Activated naive CD4-positive, alpha-beta T cell treated with anti-CD3 and anti-CD28 coated beads, Interleukin-2, amount 50 U/mL, for 24 hours (primary cell): ENCODE data around the gene CHMP4A.

Experiments used
- H3K27ac Mint-ChIP-seq: one replicate; pipeline ENCODE4 v1.8.0; 2021; ENCODE audit warnings: mild to moderate bottlenecking, mixed read lengths
- H3K27me3 Mint-ChIP-seq: one replicate; pipeline ENCODE4 v1.8.0; 2021; ENCODE audit warnings: mixed read lengths
- H3K36me3 Mint-ChIP-seq: one replicate; pipeline ENCODE4 v1.8.0; 2021; ENCODE audit warnings: mixed read lengths
- H3K4me1 Mint-ChIP-seq: one replicate; pipeline ENCODE4 v1.8.0; 2021; ENCODE audit warnings: mixed read lengths
- H3K4me3 Mint-ChIP-seq: one replicate; pipeline ENCODE4 v1.8.0; 2021; ENCODE audit warnings: mild to moderate bottlenecking, mixed read lengths
- H3K9me3 Mint-ChIP-seq: one replicate; pipeline ENCODE4 v1.8.0; 2021; ENCODE audit warnings: mixed read lengths

The CHMP4A gene, protein sequence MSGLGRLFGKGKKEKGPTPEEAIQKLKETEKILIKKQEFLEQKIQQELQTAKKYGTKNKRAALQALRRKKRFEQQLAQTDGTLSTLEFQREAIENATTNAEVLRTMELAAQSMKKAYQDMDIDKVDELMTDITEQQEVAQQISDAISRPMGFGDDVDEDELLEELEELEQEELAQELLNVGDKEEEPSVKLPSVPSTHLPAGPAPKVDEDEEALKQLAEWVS

DNA sequence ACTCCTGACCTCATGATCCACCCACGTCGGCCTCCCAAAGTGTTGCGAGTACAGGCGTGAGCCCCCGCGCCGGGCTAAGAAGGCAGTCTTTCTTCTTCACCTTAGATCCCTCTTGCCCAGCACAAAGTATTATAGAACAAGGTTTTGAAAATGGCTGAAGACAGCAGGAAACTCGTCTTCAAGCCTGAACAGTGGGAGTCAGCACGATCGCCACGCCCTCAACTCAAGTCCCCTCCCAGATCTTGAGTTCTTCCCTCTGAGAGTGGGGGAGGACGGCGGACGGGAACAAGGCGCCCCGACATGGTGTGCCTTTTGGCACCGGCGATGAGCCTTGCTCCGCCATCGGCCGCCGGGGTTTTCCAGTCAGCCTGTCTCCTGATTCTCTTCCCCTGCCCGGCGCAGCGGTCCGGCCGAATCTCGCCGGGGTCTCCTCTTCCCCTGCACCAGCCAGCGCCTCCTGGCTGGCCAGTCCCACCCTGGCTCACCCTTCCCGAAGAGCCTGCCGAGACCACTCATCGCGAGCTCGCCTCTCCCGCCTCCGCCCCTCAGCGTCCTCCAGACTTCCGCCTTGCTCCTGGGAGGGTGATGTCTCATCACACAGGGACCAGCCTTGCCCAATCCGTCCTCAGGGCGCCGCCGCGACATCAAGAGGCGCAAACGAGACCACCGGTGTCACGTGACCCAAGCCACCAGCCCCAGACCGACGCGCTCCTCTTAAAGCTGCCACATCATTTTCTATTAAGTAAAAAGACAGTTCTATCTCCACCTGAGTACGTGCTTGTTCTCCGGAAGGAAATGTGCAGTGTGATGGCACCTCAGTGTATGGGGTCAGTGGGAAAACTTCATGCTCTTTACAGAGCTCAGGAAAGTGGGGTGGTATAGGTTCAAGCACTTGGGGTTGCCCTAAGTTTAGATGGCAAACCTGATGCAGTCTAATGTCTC lies at the start of gene CHMP4A:
CHMP4A (minus strand) TSS at position 565 of the 942 bp plus-strand sequence; CDS start at position 516, 49 bp downstream.
- H3K36me3 Mint-ChIP-seq: peaks cover 18% of the 10 kb centered on the region
- H3K4me3 Mint-ChIP-seq: peak within 1 kb of the TSS; percentile 90
- H3K27me3 Mint-ChIP-seq: no peaks in the 10 kb centered on the region
- H3K4me1 Mint-ChIP-seq: peaks cover 66% of the 10 kb centered on the region
- no peaks in the 10 kb centered on the region for H3K9me3 Mint-ChIP-seq
- peak within 1 kb of the TSS; percentile 92 for H3K27ac Mint-ChIP-seq

GRCh38 chr14:24261969-24262327 lies 48.7 kb upstream of the CHMP4A start:
- Mint-ChIP-seq H3K4me3 (no peak overlapping the region), H3K27me3 (no peaks in the 10 kb centered on the region), H3K9me3 (no peaks in the 10 kb centered on the region), H3K4me1 (no peaks in the 10 kb centered on the region), H3K36me3 (peaks cover 6% of the 10 kb centered on the region), H3K27ac (no peak overlapping the region)

GRCh38 chr14:24261256-24261968 lies 48.1 kb upstream of the CHMP4A start:
- no peaks in the 10 kb centered on the region for H3K9me3 Mint-ChIP-seq
- H3K4me3 Mint-ChIP-seq: no peak overlapping the region
- H3K36me3 Mint-ChIP-seq: peaks cover 7% of the 10 kb centered on the region
- no peak overlapping the region for H3K27ac Mint-ChIP-seq
- H3K4me1 Mint-ChIP-seq: no peaks in the 10 kb centered on the region
- H3K27me3 Mint-ChIP-seq: no peaks in the 10 kb centered on the region

- no peak overlapping the region for H3K4me3 Mint-ChIP-seq
- H3K9me3 Mint-ChIP-seq: no peaks in the 10 kb centered on the region
- H3K27ac Mint-ChIP-seq: no peak overlapping the region
- H3K27me3 Mint-ChIP-seq: no peaks in the 10 kb centered on the region
- peaks cover 4% of the 10 kb centered on the region for H3K36me3 Mint-ChIP-seq
- no peaks in the 10 kb centered on the region for H3K4me1 Mint-ChIP-seq
Measured at GRCh38 chr14:24260780-24261157, 47.5 kb upstream of the CHMP4A start.

GRCh38 chr14:24260026-24260779 lies 46.9 kb upstream of the CHMP4A start:
- no peaks in the 10 kb centered on the region for H3K27me3 Mint-ChIP-seq
- H3K36me3 Mint-ChIP-seq: peaks cover 4% of the 10 kb centered on the region
- no peak overlapping the region for H3K27ac Mint-ChIP-seq
- H3K4me3 Mint-ChIP-seq: no peak overlapping the region
- no peaks in the 10 kb centered on the region for H3K4me1 Mint-ChIP-seq
- no peaks in the 10 kb centered on the region for H3K9me3 Mint-ChIP-seq

GRCh38 chr14:24259282-24260025 lies 46.2 kb upstream of the CHMP4A start:
- Mint-ChIP-seq H3K36me3 (peaks cover 4% of the 10 kb centered on the region), H3K9me3 (no peaks in the 10 kb centered on the region), H3K4me1 (no peaks in the 10 kb centered on the region), H3K27ac (no peak overlapping the region), H3K27me3 (no peaks in the 10 kb centered on the region), H3K4me3 (no peak overlapping the region)

GRCh38 chr14:24258548-24259265 lies 45.4 kb upstream of the CHMP4A start:
- no peak overlapping the region for H3K4me3 Mint-ChIP-seq
- no peaks in the 10 kb centered on the region for H3K27me3 Mint-ChIP-seq
- peaks cover 6% of the 10 kb centered on the region for H3K36me3 Mint-ChIP-seq
- H3K4me1 Mint-ChIP-seq: no peaks in the 10 kb centered on the region
- H3K9me3 Mint-ChIP-seq: no peaks in the 10 kb centered on the region
- no peak overlapping the region for H3K27ac Mint-ChIP-seq

- H3K9me3 Mint-ChIP-seq: no peaks in the 10 kb centered on the region
- H3K4me3 Mint-ChIP-seq: no peak overlapping the region
- H3K4me1 Mint-ChIP-seq: no peaks in the 10 kb centered on the region
- no peak overlapping the region for H3K27ac Mint-ChIP-seq
- H3K36me3 Mint-ChIP-seq: peaks cover 6% of the 10 kb centered on the region
- H3K27me3 Mint-ChIP-seq: no peaks in the 10 kb centered on the region
Measured at GRCh38 chr14:24258119-24258518, 44.8 kb upstream of the CHMP4A start.

DNA sequence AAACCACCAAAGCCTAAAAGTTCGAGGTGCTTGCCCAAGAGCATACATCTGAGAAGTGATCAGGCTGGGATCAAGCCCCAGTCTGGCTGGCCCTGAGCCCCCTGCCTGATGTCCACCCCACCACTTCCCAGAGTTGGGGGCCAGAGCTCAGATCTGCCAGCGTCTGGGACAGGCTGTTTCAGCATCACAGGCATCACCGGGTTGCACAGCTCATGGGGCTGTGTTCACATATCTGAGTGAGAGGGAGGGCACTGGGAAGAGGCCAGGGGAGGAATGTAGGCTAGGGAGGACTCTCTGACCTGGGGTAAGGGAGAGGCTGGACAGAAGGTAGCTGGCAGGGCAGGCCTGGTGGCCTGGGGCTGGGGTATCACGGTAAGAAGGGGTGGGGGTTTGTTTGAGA lies 43.7 kb upstream of the CHMP4A start:
- Mint-ChIP-seq H3K36me3 (peaks cover 6% of the 10 kb centered on the region), H3K4me3 (no peak overlapping the region), H3K27me3 (no peaks in the 10 kb centered on the region), H3K9me3 (no peaks in the 10 kb centered on the region), H3K27ac (no peak overlapping the region), H3K4me1 (no peaks in the 10 kb centered on the region)

GRCh38 chr14:24255931-24256711 lies 42.8 kb upstream of the CHMP4A start:
- Mint-ChIP-seq H3K27ac (no peak overlapping the region), H3K9me3 (no peaks in the 10 kb centered on the region), H3K4me3 (no peak overlapping the region), H3K27me3 (no peaks in the 10 kb centered on the region), H3K4me1 (no peaks in the 10 kb centered on the region), H3K36me3 (peaks cover 7% of the 10 kb centered on the region)

GRCh38 chr14:24255438-24255837 lies 42.1 kb upstream of the CHMP4A start:
- H3K4me3 Mint-ChIP-seq: no peak overlapping the region
- H3K27me3 Mint-ChIP-seq: no peaks in the 10 kb centered on the region
- no peak overlapping the region for H3K27ac Mint-ChIP-seq
- H3K9me3 Mint-ChIP-seq: no peaks in the 10 kb centered on the region
- H3K4me1 Mint-ChIP-seq: no peaks in the 10 kb centered on the region
- H3K36me3 Mint-ChIP-seq: peaks cover 7% of the 10 kb centered on the region

GRCh38 chr14:24254630-24255392 lies 41.5 kb upstream of the CHMP4A start:
- no peaks in the 10 kb centered on the region for H3K9me3 Mint-ChIP-seq
- no peak overlapping the region for H3K27ac Mint-ChIP-seq
- H3K36me3 Mint-ChIP-seq: peaks cover 11% of the 10 kb centered on the region
- peaks cover 1% of the 10 kb centered on the region for H3K4me1 Mint-ChIP-seq
- no peak overlapping the region for H3K4me3 Mint-ChIP-seq
- no peaks in the 10 kb centered on the region for H3K27me3 Mint-ChIP-seq

DNA sequence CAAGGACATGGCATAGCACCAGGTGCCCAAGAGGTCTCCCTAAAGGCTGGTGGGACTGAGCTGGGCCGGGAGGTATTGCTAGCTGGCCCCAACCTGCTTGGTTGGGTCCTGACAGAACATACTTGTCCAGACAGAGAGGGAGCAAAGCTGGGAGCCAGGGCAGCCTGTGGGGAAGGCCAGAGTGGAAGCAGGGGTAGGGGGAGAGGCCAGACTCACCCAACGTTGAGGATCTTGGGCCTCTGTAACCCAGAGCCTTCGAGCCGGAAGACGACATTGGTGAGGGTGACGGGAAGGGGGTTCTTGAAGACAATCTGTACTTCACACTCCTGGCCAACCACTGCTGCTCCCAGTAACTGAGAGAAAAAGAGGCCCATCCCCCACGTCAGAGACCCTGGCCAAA lies 40.6 kb upstream of the CHMP4A start:
- no peak overlapping the region for H3K27ac Mint-ChIP-seq
- H3K36me3 Mint-ChIP-seq: peaks cover 13% of the 10 kb centered on the region
- H3K27me3 Mint-ChIP-seq: no peaks in the 10 kb centered on the region
- H3K9me3 Mint-ChIP-seq: no peaks in the 10 kb centered on the region
- no peak overlapping the region for H3K4me3 Mint-ChIP-seq
- H3K4me1 Mint-ChIP-seq: peaks cover 4% of the 10 kb centered on the region
